H1 (cell line): ENCODE data around the gene RGPD3.
"Not testable (repeated sequence)": the region's sequence is repeated elsewhere in the genome, so short reads cannot be mapped to it uniquely, and the experiment has no call there.

Source experiments
- ATF3 ChIP-seq: IDR thresholded peaks from 2 replicates; pipeline ENCODE4 v1.6.1; 2011; ENCODE audit warnings: low read depth, mild to moderate bottlenecking, low read length; ENCODE audit not compliant: insufficient read depth
- CHD7 ChIP-seq: fragments of 300-600 bp; sonication (generic); IDR thresholded peaks from 2 replicates; pipeline ENCODE4 v1.7.1; 2012; ENCODE audit warnings: low read length, moderate library complexity, mild to moderate bottlenecking, inconsistent platforms; ENCODE audit not compliant: insufficient replicate concordance
- CTCF ChIP-seq, 3 experiments: IDR thresholded peaks; 1 replicate in 2 of 3; 2 replicates in 1 of 3; pipeline versions ENCODE4 v1.5.1 to v1.6.1; 2011; ENCODE audit warnings: low read length in 3 of 3, mild to moderate bottlenecking in 3 of 3, inconsistent platforms in 2 of 3, low read depth in 1 of 3, moderate library complexity in 1 of 3; ENCODE audit not compliant: insufficient read depth in 1 of 3; ENCODE audit errors: control extremely low read depth in 1 of 3
- EP300 ChIP-seq, 2 experiments: IDR thresholded peaks; 1 replicate in 1 of 2; 2 replicates in 1 of 2; pipeline ENCODE4 v1.6.1; 2011 to 2012; ENCODE audit warnings: low read depth in 2 of 2, low read length in 2 of 2, mild to moderate bottlenecking in 2 of 2, borderline replicate concordance in 1 of 2, inconsistent platforms in 1 of 2, moderate library complexity in 1 of 2
- EZH2 ChIP-seq: fragments of 200-600 bp; sonication (generic); IDR thresholded peaks from 2 replicates; pipeline ENCODE4 v1.7.1; 2012; ENCODE audit warnings: low read depth, mild to moderate bottlenecking, moderate library complexity, low read length, inconsistent platforms; ENCODE audit not compliant: severe bottlenecking
- KDM1A ChIP-seq: fragments of 200-600, 300-600 bp; sonication (generic); IDR thresholded peaks from 2 replicates; pipeline ENCODE4 v1.7.1; 2016; ENCODE audit warnings: mild to moderate bottlenecking, low read length, borderline replicate concordance
- POLR2A ChIP-seq, 2 experiments: IDR thresholded peaks; 1 replicate in 1 of 2; 2 replicates in 1 of 2; pipeline ENCODE4 v1.6.1; 2011; ENCODE audit warnings: low read depth in 2 of 2, low read length in 2 of 2, mild to moderate bottlenecking in 2 of 2; ENCODE audit errors: control extremely low read depth in 1 of 2
- POLR2AphosphoS5 ChIP-seq: IDR thresholded peaks from 2 replicates; pipeline ENCODE4 v1.6.1; 2011; ENCODE audit warnings: low read depth, low read length
- TAF1 ChIP-seq: IDR thresholded peaks from 2 replicates; pipeline ENCODE4 v1.6.1; 2011; ENCODE audit warnings: mild to moderate bottlenecking, low read depth, low read length
- TBP ChIP-seq: IDR thresholded peaks from 2 replicates; pipeline ENCODE4 v1.6.1; 2011; ENCODE audit warnings: low read depth, low read length, improper control_type of control experiment
- TCF12 ChIP-seq: IDR thresholded peaks from 2 replicates; pipeline ENCODE4 v1.6.1; 2011; ENCODE audit warnings: low read depth, mild to moderate bottlenecking, low read length

- TF ChIP-seq ATF3; POLR2AphosphoS5; EZH2; EP300 (IDR thresholded peaks at IDR 0.05; ENCODE audit: borderline replicate concordance in 1 of 2, low read depth in 2 of 2, low read length in 2 of 2); CTCF (IDR thresholded peaks at IDR 0.05; ENCODE audit: control extremely low read depth in 1 of 3, insufficient read depth in 1 of 3, low read depth in 1 of 3, low read length in 3 of 3); POLR2A (IDR thresholded peaks at IDR 0.05; ENCODE audit: control extremely low read depth in 1 of 2, low read depth in 2 of 2, low read length in 2 of 2); KDM1A; TAF1; TBP; TCF12; CHD7: not testable (repeated sequence)
These were observed 40.6 kb upstream of the RGPD3 start for GRCh38 chr2:106508660-106509373.
